GM12892 (cell line): ENCODE results near the gene ACTG1.

ENCODE experiments used
- POLR2A ChIP-seq: IDR thresholded peaks from 2 replicates; pipeline ENCODE4 v1.6.1; 2011; ENCODE audit warnings: low read depth, low read length, control low read depth
- POLR2AphosphoS5 ChIP-seq: IDR thresholded peaks from 2 replicates; pipeline ENCODE4 v1.6.1; 2011; ENCODE audit warnings: low read depth, low read length, control low read depth

DNA sequence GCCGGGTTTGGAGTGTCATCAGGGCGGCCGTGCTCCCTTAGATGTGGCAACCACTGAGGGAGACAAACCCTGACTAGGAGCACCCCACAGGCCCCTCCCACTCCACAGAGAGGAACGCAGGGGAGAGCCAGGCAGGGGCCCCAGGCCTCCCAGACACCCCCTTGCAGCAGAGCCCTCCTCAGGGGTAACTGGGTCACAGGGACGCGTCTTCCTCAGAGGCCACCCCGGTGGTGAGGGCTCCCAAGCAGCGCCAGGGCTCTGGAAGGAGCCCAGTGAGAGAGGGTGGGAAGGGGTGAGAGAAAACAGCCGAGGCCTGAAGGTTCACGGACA is 26.9 kb upstream of the ACTG1 start:
- no peak for TF ChIP-seq POLR2AphosphoS5
- no peak for TF ChIP-seq POLR2A
